HG03097 (cell line): Measurements from ENCODE around the gene CMSS1.

Source experiments
- ATAC-seq: cut with Tn5 transposase; IDR thresholded peaks from one replicate; pipeline ENCODE4 v1.9.1; 2021; ENCODE audit not compliant: unreplicated experiment, low FRiP score

The CMSS1 gene

DNA sequence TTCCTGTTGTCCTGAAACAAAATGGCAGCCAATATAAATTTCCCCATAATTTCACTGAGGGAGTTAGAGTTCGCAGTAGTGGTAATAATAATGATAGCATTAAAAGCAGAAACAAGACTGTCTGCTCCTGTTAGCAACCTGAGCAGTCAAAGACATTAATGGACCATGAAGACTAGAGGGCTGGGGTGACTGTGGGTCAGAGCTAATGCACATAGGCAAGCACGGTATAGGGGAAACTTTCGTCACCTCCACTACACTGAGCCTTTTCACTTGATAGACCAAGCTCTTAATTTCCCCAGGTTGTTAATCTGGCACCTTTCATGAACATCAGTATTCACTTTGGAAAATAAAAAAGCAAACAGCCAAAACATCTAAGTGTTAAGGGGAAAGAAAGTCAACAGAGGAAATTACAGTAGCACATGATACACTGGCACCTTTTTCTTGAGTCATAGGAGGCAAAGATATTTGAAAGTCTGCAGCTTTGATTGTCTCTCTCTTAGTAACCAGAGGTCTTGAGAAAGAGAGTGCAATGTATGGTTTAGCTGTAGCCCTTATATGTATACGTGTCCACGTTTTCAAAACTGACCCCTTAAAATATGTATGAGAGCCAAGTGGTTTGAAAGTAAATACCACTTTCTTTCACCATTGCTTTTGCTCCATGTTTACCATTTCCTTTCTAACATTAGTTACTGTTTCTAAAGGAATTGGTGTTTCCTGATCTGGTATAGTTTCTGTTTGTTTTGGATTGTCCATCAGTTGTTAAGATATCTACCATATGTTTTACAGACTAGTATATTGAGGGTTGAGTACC is 191.8 kb downstream of the CMSS1 start:
- ATAC-seq, result no peak

DNA sequence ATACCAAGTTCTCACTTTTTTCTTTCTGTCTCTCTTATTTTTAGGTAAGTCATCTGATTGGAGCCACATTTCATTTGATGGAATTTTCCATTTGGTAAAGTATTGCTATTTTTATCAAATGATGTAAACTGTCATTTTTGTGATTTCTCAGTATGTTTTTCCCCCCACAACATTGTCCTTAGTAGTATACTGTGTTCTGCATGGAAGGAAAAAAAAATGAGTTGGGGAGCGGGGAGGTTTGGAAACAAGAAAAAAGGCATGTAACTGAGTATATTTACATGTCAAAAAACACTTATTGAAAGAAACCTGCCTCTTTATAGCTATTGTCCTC is 192.4 kb downstream of the CMSS1 start:
- ATAC-seq, result no peak

DNA sequence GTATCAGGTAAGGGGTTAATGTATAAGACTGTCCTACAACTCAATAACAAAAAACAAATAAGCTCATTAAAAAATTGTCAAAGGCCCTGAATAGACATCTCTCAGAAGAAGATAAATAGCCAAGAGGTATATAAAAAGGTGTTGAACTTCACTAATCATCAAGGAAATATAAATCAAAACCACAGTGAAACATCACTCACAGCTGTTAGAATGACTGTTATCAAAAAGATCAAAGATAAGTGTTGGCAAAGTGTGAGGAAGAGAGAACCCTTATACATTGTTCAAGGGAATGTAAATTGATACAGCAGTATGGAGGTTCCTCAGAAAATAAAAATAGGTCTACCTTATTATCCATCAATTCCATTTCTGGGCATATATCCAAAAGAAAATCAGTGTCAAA is 201.1 kb downstream of the CMSS1 start:
- ATAC-seq, result no peak

DNA sequence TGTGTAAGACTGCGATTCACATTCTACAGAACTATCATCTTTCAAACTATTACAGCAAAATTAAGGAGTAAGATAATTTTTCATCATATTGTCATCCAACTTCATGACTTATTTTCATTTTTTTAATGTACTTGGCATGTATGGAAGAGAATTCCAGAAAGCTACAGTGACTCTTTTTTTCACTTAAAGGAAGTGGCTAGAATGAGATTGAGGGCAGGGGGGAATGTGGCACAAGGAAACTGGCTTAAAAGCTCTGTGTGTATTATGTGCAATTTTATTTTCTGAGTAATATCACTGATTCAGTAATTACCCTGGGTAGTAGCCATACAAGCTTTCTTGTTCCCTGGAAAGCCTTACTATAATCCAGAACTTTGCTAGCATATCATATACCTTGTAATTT is 202.1 kb downstream of the CMSS1 start:
- ATAC-seq, result no peak

DNA sequence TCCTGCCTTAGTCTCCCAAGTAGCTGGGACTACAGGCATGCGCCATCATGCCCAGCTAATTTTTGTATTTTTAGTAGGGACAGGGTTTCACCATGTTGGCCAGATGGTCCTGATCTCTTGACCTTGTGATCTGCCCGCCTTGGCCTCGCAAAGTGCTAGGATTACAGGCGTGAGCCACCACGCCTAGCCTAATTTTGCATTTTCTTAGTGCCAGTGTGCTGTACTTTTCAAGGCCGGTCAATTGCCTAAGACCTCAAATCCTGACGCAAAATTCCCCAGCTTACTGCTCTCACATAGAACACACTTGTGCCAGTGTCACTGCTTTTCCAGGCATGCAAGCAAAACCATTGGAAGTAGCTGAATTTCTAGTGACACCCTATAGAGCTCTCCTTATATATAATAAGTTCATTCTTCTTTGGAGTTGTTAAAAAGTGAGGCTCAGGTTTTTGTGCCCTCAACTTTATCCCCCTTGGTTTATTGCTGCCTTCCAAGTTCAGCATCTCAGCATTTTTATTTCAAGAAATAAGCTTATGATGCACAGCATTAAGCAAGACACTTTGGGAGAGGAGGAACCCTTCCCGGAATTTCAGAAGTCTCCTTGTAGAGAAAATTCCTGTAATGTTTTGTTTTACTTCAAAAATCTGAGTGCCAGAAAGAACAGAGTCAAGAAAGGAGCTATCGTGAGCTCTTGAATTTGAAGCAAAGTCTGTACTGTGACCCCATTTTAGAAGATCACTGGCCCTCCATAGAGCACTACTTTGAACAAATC is 203.4 kb downstream of the CMSS1 start:
- no peak for ATAC-seq

DNA sequence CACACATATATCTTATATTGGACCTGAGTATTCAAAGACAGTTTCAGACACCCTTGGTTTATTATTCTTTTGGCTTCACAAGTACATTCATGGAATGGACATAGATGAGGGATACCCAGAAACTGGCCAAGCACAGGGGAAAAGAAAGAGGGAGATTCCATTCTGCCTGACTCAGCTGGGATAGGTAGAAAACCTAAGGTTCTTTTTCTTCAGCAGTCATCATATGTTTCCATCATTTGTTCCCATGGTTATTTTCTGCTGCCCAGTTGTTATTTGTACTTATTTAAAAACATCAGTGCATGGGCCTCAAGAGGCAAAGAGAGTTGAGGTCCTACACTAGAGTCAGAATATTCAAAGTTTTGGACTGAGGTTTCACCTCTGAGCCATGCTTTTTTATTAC is 204.8 kb downstream of the CMSS1 start:
- no peak for ATAC-seq

DNA sequence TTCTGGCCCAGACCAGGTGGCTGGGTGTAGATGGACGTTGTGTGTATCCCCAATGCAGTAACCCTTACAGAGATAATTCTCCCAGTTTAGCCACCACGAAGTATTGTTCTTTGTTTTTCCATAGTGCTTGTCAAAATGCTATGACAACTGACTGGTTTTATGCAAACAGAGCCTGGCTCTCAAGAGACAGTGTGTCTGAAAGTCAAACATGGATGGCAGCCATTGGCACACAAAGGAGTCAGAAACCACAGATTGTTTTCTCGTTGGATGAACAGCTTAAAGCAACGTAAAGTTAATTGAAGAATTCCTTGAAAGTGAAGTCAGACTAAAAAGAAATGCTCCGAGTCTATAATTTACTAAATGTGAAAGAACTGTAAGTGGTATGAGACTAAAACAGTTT is 205.5 kb downstream of the CMSS1 start:
- no peak for ATAC-seq

DNA sequence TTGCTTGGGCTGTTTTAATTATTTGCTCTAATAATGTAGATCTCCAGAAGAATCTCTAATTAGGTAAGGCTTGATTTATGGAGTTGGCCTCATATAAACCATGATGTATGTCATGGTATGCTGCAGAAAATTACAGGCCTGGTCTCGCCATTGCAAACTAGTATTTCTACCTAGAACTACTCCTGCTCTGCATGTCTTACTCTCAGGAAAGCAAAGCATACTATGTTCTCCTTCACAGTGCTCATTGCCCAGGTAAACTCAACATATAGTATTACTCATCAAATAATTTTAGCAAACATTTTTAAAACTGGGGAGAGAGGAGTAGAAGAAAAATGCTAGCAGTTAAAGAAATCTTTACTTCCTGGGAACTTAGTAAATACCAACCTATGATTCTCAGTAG is 205.9 kb downstream of the CMSS1 start:
- no peak for ATAC-seq

DNA sequence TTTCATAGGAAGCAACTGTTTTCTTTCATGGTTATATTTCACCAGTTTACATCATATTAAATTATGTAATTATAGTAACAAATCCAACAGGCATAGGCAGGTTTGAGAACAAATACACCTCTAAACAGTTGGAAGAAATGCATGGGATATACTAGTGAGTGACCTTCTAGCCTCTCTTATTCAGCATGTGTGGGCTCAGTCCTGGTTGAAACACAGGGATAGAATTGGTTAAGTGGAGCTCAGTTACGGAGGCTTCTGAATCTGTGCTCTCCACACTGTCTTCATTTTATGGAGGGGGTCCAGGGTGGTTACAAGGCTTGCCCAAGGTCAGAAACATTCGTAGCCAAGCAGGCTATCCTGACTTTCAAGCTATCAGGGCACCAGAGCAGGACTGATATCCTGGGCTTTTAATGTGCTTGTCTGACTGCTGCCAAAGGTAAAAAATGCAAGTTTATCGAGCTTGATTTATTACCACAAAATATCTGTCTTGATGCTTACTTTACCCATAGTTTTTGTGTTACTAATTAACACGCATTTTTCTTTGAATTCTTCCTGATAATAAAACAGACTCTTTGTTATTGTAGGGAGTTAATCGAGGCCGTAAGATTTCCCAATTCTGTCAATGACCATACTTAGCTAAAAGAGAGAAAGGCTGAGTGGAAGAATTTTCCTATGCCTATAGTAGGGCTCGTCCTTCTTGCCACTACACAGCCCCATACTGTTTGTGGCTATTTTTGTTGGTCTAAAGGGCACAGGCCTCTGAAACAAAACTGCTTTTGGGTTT is 207.1 kb downstream of the CMSS1 start:
- no peak for ATAC-seq

DNA sequence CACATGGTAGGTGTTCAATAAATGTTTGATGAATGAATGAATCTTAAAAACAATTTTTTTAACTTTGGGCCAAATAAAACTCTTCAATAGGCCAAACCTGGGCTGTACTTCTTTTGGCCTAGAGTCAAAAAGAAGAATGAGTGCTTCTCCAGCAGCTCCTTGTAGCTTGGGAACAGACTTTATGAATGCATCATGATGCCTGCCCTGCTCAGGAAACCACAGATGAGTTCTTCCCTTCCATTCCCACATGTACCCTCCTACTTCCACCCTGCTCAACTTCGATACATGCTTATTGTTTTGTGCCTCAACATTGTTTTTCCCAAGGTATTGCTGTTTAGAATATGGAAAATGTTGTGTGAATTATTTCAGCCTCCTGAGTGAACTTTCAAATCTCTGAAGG is 209.7 kb downstream of the CMSS1 start:
- ATAC-seq, result no peak

DNA sequence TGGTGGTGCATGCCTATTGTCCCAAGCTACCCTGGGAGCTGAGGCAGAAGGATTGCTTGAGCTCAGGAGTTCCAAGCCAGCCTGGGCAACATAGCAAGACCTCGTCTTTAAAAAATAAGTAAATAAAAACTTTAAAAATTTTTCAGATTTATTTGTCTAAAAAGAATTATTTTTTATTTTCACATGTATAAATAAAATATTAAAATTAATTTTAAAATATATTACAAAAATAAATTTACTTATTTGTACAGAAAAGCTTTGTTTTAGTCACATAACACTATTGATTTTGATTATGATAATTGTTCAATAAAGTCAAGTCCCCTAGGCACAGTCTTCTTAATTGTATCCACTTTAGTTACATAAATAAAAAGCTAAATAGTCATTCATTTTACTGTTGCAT is 211.4 kb downstream of the CMSS1 start:
- ATAC-seq, result no peak

DNA sequence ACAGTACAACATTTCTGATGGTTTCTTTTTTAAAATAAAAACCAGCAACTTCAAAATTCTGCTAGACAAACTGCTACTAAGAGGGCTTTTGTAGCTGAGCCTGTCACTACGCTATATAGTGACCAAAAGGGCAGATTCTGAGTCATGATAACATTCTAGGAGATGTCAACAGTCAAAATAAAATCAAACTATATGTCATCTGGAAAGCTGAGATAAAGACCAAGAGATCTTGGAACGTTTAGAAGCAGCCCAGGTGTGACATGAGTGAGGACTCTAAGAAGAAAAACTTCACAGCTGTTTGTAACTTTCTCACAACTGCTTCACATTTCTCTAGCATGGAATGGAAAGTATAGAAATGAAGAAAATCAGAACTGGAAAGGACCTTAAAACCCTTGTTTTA is 212.0 kb downstream of the CMSS1 start:
- ATAC-seq, result no peak

DNA sequence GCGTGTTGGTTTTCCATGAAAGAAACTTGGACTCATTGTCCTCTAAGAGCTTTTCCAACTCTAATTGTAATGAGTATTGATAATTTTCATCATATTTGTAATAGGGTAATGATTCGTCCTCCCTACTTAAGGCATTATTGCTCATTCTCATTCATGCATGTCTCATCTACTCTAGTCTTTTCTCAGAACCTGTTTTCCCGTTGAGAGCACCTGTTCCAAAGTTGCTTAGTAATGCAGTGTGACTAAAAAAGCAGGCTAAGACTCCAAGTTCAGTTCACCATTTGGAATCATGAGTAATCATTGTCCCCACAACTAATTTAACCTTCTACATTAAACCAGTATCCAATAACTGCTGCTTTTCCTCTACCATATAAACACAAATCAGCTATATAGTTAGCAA is 212.7 kb downstream of the CMSS1 start:
- no peak for ATAC-seq

DNA sequence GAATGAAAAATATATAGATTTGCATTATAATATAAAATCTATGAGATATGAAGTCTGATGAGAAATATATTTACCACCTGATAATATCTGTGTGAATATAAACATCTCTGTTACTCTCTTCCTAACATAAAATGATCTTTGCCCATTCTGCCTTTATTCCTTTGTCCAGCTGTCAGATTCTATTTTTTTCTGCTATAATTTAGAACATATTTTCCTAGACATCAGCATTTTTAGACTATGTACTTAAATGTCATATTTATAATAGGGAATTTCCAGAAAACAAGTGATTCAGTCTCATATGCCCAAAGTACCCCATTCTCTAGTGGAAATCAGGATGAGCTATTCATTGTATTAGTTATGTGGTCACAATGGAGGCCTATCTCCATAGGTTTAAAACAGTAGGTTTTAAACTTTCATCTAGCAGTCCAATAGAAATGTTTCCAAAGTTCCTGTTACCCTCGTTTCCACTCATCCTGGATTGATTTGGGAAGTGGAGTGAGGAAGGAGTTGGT is 213.3 kb downstream of the CMSS1 start:
- ATAC-seq, result no peak

DNA sequence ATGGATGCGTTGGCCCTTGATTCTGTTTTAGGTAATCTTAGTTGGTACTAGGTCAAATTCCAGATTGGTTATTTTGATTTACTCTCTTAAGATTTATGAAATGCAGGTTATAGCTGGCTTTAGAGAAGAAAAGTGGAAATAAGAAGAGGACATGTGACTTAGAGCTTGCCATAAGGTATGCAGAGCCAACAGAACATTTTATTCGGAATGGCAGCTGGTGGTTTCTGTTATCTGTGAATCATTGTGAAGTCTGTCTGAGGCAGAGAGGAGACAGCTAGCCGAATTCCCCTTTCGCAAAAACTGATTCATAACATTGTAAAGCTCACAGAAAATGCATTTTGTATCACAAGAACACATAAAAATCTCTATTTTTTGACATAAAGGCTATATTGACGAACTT is 214.6 kb downstream of the CMSS1 start:
- ATAC-seq, result no peak

DNA sequence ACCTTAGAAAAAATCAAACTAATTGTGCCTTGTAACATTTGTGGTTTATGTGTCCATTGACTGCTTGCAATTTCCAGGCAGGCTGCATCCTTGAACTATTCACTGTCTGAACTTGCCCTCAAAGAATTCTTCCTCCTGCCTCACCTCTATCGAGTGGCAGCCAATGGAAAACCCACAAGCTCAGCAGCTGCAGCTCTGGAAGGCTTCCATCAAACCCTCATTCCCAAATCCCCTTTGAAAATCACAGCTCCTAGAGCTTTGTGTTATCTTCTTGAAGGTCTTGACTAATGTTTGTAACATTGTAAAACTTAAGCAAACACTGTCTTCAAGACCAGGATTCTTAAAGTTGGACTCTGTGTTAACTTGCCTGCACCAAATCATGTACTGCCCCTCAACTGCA is 215.5 kb downstream of the CMSS1 start:
- ATAC-seq, result no peak

DNA sequence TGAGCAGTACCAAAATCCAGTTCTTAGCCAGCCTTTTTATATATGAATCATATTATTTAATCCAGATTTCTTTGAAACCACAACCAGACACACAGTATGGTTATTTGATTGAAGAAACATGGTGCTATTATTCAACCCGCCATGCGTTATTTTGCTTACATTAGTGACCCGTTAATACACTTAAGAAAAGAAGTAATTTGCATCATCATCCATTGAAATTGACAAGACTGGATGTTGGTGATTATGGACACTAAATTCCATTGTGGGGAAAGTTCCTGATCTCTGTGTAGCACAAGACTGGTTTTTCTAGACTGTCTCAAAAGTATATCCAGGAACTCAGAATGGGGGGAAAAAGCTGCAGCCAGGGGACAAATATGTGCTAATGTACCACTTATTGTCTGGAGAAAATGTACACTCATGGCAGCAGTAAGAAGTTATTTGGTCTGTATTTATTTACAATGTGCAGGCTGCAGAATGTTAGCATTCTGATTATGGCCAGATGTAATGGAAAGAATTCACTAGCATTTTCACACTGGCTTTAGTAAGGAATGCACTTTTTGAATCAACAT is 216.3 kb downstream of the CMSS1 start:
- ATAC-seq, result no peak

DNA sequence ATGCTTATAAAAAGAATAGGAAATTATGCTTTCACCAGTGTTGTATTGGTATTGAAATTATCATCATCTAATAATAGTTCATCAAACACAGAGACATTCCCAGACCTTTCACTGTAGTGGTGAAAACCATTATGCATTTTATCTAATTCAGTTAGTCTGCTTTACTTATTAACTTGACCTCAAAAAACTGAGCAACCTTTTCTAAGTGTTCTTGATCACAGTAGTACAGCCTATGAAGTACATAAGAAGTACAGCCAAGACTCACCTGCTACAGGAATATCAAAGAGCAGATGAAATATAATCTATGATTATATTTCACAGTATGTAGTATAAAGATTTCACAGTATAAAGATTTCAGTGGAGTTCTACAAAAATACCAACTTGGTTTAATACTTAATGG is 221.4 kb downstream of the CMSS1 start:
- ATAC-seq, result no peak

DNA sequence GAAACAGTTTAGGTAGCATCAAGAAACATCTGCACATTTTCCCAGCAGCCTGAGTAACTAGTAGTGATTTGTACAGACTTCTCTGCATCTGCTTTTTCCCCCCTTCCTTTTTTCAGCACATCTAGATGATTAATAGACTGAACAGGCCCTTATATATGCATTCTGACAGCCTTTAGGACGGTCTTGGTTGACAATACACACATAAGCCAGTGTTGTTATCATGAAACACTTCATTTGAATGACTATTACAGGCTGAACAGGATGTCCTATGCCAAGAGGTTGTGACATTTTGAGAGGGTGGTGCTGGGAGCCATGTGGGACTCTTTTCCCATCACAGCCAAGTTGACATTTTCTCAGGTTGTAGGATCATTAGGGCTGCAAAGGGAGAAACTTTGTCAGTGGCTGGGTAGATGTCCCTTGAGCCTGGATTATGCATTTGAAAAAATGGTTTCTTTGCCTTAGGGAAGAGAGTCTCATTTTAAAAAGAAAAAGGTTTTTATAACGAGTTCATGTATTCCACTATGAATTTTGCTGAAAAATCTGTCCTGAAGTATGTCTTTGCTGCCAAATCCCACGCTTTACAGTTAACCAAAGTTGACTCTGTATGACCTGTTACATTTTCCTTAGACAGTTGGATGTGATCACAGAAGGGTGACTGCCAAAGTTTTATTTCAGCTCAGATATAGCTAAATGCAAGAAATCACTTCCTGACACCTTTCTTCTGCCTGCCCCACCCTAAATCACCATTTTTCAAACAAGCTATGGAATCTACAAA is 223.0 kb downstream of the CMSS1 start:
- ATAC-seq, result no peak

DNA sequence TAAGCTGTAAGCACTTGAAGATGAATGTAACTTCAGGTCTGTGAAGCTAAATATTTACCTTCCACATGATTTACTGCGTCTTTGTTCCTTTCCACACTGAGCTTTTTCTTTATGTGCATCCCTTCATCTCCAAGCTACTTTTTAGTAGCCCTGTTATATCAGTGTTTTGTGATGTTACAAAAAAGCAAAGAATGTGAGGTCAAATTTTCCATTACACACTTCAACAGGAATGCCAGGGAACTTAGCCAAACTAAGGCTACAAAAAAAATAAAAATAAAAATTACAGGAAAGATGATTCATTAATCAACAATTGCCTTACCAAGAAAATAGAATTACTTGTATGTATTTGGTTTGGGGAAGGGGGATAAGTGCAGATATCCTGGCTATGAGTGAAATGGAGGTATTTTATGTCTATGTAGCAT is 223.7 kb downstream of the CMSS1 start:
- ATAC-seq, result no peak
